Trophoblast cell (in vitro differentiated cells and primary cell): Measurements from ENCODE around the gene TRIM67.

Source experiments
- DNase-seq, 2 donors: peaks; one replicate each; pipeline ENCODE4 v3.0.0-alpha.2; 2016
- H2AFZ ChIP-seq: 2 replicates; pipeline ENCODE4 v1.6.1; 2013; ENCODE audit warnings: low read length, moderate library complexity, mild to moderate bottlenecking; ENCODE audit not compliant: insufficient read depth, poor library complexity
- H2AK5ac ChIP-seq: 2 replicates; pipeline ENCODE4 v1.6.1; 2013; ENCODE audit warnings: mild to moderate bottlenecking, low read length
- H2BK120ac ChIP-seq: 2 replicates; pipeline ENCODE4 v1.6.1; 2013; ENCODE audit warnings: low read length, mild to moderate bottlenecking, moderate library complexity; ENCODE audit not compliant: insufficient read depth, poor library complexity
- H2BK12ac ChIP-seq: 2 replicates; pipeline ENCODE4 v1.6.1; 2013; ENCODE audit warnings: mild to moderate bottlenecking, low read length, moderate library complexity
- H2BK5ac ChIP-seq: 2 replicates; pipeline ENCODE4 v1.6.1; 2013; ENCODE audit warnings: low read length, low read depth, moderate library complexity, mild to moderate bottlenecking; ENCODE audit not compliant: poor library complexity
- H3K14ac ChIP-seq: 2 replicates; pipeline ENCODE4 v1.6.1; 2013; ENCODE audit warnings: mild to moderate bottlenecking, low read length
- H3K18ac ChIP-seq: 2 replicates; pipeline ENCODE4 v1.6.1; 2013; ENCODE audit warnings: mild to moderate bottlenecking, low read length
- H3K23ac ChIP-seq: 2 replicates; pipeline ENCODE4 v1.6.1; 2013; ENCODE audit warnings: low read length
- H3K27ac ChIP-seq: 2 replicates; pipeline ENCODE4 v1.5.1; 2013; ENCODE audit warnings: low read depth, mild to moderate bottlenecking, inconsistent platforms, low read length, moderate library complexity
- H3K27me3 ChIP-seq: 2 replicates; pipeline ENCODE4 v1.6.1; 2013; ENCODE audit warnings: inconsistent platforms, mild to moderate bottlenecking, low read length, moderate library complexity; ENCODE audit not compliant: insufficient read depth
- H3K36me3 ChIP-seq, 2 experiments: 1 replicate in 1 of 2; 2 replicates in 1 of 2; pipeline ENCODE4 v1.6.1; 2013; ENCODE audit warnings: low read length in 2 of 2, mild to moderate bottlenecking in 2 of 2, moderate library complexity in 1 of 2; ENCODE audit not compliant: insufficient read depth in 2 of 2, control insufficient read depth in 1 of 2
- H3K4ac ChIP-seq: 2 replicates; pipeline ENCODE4 v1.6.1; 2013; ENCODE audit warnings: low read depth, mild to moderate bottlenecking, low read length, moderate library complexity
- H3K4me1 ChIP-seq, 2 experiments: 1 replicate in 1 of 2; 2 replicates in 1 of 2; pipeline ENCODE4 v1.6.1; 2013; ENCODE audit warnings: low read length in 2 of 2, mild to moderate bottlenecking in 2 of 2, moderate library complexity in 1 of 2; ENCODE audit not compliant: insufficient read depth in 2 of 2, control insufficient read depth in 1 of 2
- H3K4me2 ChIP-seq: 2 replicates; pipeline ENCODE4 v1.6.1; 2013; ENCODE audit warnings: inconsistent platforms, mild to moderate bottlenecking, low read length, moderate library complexity
- H3K4me3 ChIP-seq: 2 replicates; pipeline ENCODE4 v1.5.1; 2013; ENCODE audit warnings: mild to moderate bottlenecking, low read depth, low read length, inconsistent platforms
- H3K79me1 ChIP-seq: one replicate; pipeline ENCODE4 v1.6.1; 2013; ENCODE audit warnings: low read length
- H3K79me2 ChIP-seq: 2 replicates; pipeline ENCODE4 v1.6.1; 2013; ENCODE audit warnings: low read length, mild to moderate bottlenecking; ENCODE audit not compliant: control insufficient read depth, insufficient read depth, poor library complexity
- H3K9ac ChIP-seq: 2 replicates; pipeline ENCODE4 v1.6.1; 2013; ENCODE audit warnings: mild to moderate bottlenecking, low read length
- H3K9me3 ChIP-seq: 2 replicates; pipeline ENCODE4 v1.6.1; 2013; ENCODE audit warnings: low read depth, mild to moderate bottlenecking, control low read depth, inconsistent platforms, low read length; ENCODE audit not compliant: insufficient read depth
- H4K12ac ChIP-seq: 2 replicates; pipeline ENCODE4 v1.6.1; 2013; ENCODE audit warnings: low read depth, mild to moderate bottlenecking, low read length, moderate library complexity
- H4K8ac ChIP-seq: 2 replicates; pipeline ENCODE4 v1.6.1; 2013; ENCODE audit warnings: low read depth, mild to moderate bottlenecking, low read length, moderate library complexity
- H4K91ac ChIP-seq: one replicate; pipeline ENCODE4 v1.6.1; 2013; ENCODE audit warnings: low read depth, mild to moderate bottlenecking, low read length, moderate library complexity
- WGBS: extraction: QIAGEN DNeasy Blood & Tissue Kit; methylation state at CpG from one replicate; pipeline ENCODE4 v1.1.7; 2013; ENCODE audit warnings: missing lambda C conversion rate; ENCODE audit not compliant: insufficient read length, insufficient coverage; ENCODE audit errors: extremely low coverage; 5-methylcytosine and 5-hydroxymethylcytosine counted together

Gene TRIM67

DNA sequence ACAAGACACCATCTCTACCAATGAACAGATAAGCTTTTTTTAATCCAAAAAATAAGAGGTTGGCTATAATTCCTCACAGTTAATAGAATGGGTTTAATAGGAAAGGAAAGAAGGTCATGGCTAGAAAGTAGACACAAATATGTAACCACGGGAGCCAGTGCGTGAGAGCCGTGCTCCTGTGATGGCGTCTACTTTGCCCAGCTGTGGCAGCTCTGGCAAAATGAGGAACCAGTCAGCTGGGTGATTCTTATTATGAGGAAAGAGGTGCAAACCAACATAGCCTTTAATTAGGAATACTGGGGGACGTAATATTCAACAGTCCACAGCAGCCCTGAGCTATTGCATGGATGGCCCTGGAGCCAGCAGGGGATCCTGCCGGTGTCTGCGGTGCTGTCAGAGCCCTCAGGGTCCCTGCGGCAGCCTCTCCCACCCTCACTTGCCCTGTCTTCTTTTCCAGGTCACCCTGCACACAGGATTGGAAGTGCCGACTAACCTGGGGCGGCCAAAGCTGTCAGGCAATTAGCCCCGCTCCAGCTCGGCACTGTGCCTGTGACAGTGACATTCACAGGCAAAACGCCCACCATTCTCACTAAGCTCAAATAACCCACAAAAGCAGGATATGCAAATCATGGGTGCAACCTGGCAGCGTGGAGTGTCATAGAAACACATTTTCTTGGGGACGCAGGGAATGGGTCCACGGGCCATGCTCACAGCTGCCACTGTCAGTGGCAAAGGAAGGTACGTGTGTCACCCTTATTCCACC, 53.2 kb downstream of the TRIM67 start:
- H2AK5ac ChIP-seq, result no peak overlapping the region
- WGBS, result no CpG with 5 or more reads among the region's 17 CpGs
- H4K91ac ChIP-seq, result no peak overlapping the region
- H2AFZ ChIP-seq, result no peak overlapping the region
- H3K27ac ChIP-seq, result no peak overlapping the region
- no peaks in the 10 kb centered on the region for H3K9me3 ChIP-seq
- H3K4ac ChIP-seq, result no peak overlapping the region
- H3K18ac ChIP-seq, result no peak overlapping the region
- no peaks in the 10 kb centered on the region for H3K79me1 ChIP-seq
- no peak overlapping the region for H3K23ac ChIP-seq
- no peak overlapping the region for H3K14ac ChIP-seq
- H3K4me3 ChIP-seq, result no peak overlapping the region
- no peak overlapping the region for H2BK5ac ChIP-seq
- H2BK120ac ChIP-seq, result no peak overlapping the region
- H3K27me3 ChIP-seq, result no peaks in the 10 kb centered on the region
- no peak overlapping the region for H3K4me2 ChIP-seq
- no peak overlapping the region for H3K9ac ChIP-seq
- no peak for DNase-seq
- no peaks in the 10 kb centered on the region for H3K4me1 ChIP-seq
- no peaks in the 10 kb centered on the region for H3K36me3 ChIP-seq
- H4K8ac ChIP-seq, result no peak overlapping the region
- no peak overlapping the region for H2BK12ac ChIP-seq
- no peak overlapping the region for H4K12ac ChIP-seq
- H3K79me2 ChIP-seq, result no peaks in the 10 kb centered on the region

DNA sequence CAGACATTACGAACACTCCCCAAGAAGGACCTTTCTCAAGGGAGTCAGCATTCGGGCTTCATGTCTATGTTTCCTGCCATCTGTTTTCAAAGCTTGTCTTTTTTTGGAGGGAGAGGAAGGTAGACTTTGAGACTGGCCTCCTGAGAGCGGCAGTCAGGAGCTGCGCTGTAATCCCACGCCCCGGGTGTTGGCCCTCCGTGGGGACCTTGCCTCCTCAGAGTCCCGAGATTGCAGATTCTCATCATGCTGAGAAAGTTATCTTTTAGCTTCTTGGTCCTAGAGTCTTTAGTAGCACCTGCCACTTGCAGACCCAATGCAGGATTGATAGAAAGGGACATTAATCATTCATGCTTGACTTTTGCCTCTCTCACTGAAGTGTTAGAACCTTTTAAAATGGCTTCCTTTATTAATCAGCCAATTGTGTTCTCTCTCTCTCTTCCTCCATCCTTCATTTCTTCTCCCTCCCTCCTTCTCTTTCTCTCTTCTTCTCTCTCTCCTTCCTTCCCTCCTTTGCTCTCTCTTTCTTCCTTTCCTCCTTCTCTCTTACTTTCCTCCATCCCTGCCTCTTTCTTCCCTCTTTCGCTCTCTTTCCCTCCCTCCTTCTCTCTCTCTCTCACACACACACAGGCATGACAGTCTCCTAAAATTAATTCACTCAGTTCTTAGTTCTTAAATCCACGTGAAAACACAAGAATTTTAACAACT, 54.0 kb downstream of the TRIM67 start:
- no peaks in the 10 kb centered on the region for H3K36me3 ChIP-seq
- no peaks in the 10 kb centered on the region for H3K9me3 ChIP-seq
- 40% methylated on average over 1 of the region's 10 CpGs for WGBS
- no peaks in the 10 kb centered on the region for H3K79me1 ChIP-seq
- H3K27me3 ChIP-seq, result no peaks in the 10 kb centered on the region
- no peak overlapping the region for H2AFZ ChIP-seq
- no peak overlapping the region for H4K91ac ChIP-seq
- no peak overlapping the region for H2BK12ac ChIP-seq
- no peaks in the 10 kb centered on the region for H3K4me1 ChIP-seq
- no peak overlapping the region for H3K18ac ChIP-seq
- H4K12ac ChIP-seq, result no peak overlapping the region
- no peak overlapping the region for H2BK5ac ChIP-seq
- H4K8ac ChIP-seq, result no peak overlapping the region
- no peak overlapping the region for H2BK120ac ChIP-seq
- H3K9ac ChIP-seq, result no peak overlapping the region
- no peak overlapping the region for H3K14ac ChIP-seq
- no peak overlapping the region for H3K27ac ChIP-seq
- no peak overlapping the region for H3K4me2 ChIP-seq
- no peak for DNase-seq
- no peaks in the 10 kb centered on the region for H3K79me2 ChIP-seq
- H3K4ac ChIP-seq, result no peak overlapping the region
- H3K23ac ChIP-seq, result no peak overlapping the region
- no peak overlapping the region for H2AK5ac ChIP-seq
- H3K4me3 ChIP-seq, result no peak overlapping the region

DNA sequence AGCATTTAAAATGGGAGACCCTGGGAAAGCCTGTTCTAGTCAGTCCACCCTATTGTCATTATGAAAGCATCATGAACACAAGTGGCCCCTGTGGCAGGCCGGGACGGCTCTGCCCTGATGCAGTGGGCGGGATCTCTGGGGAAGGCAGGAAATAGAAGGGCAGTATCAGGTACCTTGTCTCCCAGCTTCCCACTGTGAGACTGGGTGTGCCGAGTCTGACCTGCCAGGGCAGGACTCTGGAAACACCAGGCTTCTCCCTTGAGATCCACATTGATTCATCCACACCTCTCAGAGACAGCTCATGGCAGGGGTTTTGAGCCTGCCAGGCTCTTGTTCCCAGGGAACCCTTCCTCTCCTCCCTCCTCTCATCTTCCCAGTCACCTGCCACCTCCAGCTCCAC, 54.6 kb downstream of the TRIM67 start:
- Histone ChIP-seq H3K18ac (no peak overlapping the region), H4K12ac (no peak overlapping the region), H2AFZ (no peak overlapping the region), H2BK5ac (no peak overlapping the region), H3K27me3 (no peaks in the 10 kb centered on the region), H3K14ac (no peak overlapping the region), H3K4me2 (no peak overlapping the region), H3K36me3 (peaks cover 0 to 1% of the 10 kb centered on the region in 2 experiments), H3K79me1 (no peaks in the 10 kb centered on the region), H2AK5ac (no peak overlapping the region), H3K9ac (no peak overlapping the region), H3K27ac (no peak overlapping the region), H2BK120ac (no peak overlapping the region), H3K9me3 (no peaks in the 10 kb centered on the region), H3K23ac (no peak overlapping the region), H3K79me2 (no peaks in the 10 kb centered on the region), H4K91ac (no peak overlapping the region), H4K8ac (no peak overlapping the region), H2BK12ac (no peak overlapping the region), H3K4me1 (no peaks in the 10 kb centered on the region), H3K4me3 (no peak overlapping the region), H3K4ac (no peak overlapping the region)
- no CpG with 5 or more reads among the region's 4 CpGs for WGBS
- no peak for DNase-seq

GRCh38 chr1:231217056-231217455, 55.2 kb downstream of the TRIM67 start:
- Histone ChIP-seq H3K27me3 (no peaks in the 10 kb centered on the region), H3K4ac (no peak overlapping the region), H2AK5ac (no peak overlapping the region), H3K79me1 (no peaks in the 10 kb centered on the region), H3K14ac (no peak overlapping the region), H2AFZ (no peak overlapping the region), H3K4me2 (no peak overlapping the region), H3K27ac (no peak overlapping the region), H3K4me3 (no peak overlapping the region), H3K79me2 (no peaks in the 10 kb centered on the region), H3K9ac (no peak overlapping the region), H3K9me3 (no peaks in the 10 kb centered on the region), H3K4me1 (no peaks in the 10 kb centered on the region), H4K12ac (no peak overlapping the region), H3K18ac (no peak overlapping the region), H4K8ac (no peak overlapping the region), H3K23ac (no peak overlapping the region), H2BK5ac (no peak overlapping the region), H2BK120ac (no peak overlapping the region), H4K91ac (no peak overlapping the region), H2BK12ac (no peak overlapping the region), H3K36me3 (peaks cover 0 to 2% of the 10 kb centered on the region in 2 experiments)
- no peak for DNase-seq
- no CpG with 5 or more reads among the region's 11 CpGs for WGBS
